Stimulated activated naive CD4-positive, alpha-beta T cell (primary cell): ENCODE data around the gene PSME3IP1.
A peak's percentile ranks its signal among the peaks of the same experiment; 100 is the strongest.
"Not testable (repeated sequence)": the region's sequence is repeated elsewhere in the genome, so short reads cannot be mapped to it uniquely, and the experiment has no call there.

Source experiments
- DNase-seq, 6 experiments: peaks; one replicate each; lab custom pipeline; 2025; lab: John Stamatoyannopoulos, UW

PSME3IP1 gene

DNA sequence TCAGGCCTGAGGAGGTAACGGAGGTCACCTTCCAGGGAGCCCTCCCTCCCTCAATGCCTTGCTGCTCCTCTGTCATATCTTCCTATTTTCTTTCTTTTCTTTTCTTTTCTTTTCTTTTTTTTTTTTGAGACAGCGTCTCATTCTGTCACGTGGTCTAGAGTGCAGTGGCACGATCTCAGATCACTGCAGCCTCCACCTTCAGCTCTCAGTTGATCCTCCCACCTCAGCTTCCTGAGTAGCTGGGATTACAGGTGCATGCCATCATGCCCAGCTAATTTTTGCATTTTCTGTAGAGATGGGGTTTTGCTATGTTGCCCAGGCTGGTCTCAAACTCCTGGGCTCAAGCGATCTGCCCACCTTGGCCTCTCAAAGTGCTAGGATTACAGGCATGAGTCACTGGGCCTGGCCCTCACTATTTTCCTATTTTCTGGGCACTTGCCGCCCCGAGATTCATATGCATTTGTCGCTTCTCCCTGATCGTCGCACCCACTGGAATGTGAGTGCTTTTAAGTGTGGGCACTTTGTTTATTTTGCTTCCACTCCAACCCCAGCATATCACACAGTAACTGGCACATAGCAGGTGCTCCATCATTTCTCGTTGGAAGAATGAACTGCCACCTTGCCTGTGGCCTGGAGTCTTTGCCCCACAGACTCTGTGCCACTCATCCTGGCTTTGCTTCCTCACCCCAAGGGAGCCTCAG is 61.7 kb downstream of the PSME3IP1 start:
- peak in 3 of 6 experiments; percentile 11 to 35 (median 21) for DNase-seq

DNA sequence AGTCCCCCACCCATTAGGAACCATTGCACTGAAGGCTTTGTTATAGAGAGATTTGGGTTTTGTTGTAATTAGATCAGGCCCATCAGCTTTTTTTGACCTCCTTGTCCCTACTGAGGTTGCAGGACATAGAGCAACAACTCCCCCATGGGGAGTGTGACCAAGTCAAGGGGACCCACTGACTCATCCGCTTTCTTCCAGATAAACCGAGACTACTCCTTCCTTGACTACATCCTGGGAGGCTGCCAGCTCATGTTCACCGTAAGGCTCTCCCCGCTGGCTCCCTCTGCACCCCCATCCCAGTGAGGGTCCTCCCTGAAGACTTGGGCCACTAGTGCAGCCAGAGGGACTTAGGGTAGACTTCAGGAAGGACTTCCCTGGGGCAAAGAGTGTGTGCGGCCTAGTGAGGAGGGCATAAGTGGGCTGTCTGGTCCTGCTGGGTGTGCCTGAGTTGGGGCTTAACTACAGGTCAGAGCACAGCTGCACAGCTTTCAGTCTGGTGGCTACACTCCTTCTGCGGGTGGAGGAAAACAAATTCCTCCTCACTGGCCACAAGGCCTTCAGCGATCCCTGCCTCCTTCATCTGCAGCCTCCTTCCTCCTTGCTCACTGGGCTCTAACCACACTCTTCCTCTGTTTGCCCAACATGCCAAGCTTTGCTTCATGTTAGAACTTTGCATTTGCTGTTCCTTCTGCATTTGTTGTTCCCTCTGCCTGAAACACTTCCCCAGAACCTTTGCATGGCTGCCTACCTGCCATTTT is 62.4 kb downstream of the PSME3IP1 start:
- no peak for DNase-seq

DNA sequence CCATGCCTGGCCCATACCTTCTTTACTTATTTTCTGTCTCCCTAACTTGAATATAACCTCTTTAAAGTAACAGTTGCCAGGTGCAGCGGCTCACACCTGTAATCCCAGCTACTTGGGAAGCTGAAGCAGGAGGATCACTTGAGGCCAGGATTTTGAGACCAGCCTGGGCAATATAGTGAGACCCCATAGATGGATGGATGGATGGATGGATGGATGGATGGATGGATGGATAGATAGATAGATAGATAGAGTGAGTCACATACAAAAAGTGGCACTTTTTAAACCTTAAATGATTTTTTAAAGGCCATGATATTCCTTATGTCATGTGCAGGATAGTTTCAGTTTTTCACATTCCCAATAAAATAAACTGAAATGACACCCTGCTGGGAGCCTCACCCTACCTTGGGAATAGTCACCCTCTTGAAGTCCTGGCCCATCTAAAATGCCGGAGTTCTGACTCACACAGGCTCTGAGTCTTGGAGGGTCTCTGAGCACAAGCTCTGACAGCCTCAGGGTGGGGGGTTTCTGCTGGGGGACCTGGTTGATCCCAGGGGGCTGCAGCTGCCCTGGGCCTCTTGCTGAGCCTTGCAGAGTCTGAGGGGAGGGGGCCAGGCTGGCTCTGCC is 67.3 kb downstream of the PSME3IP1 start:
- no peak for DNase-seq

DNA sequence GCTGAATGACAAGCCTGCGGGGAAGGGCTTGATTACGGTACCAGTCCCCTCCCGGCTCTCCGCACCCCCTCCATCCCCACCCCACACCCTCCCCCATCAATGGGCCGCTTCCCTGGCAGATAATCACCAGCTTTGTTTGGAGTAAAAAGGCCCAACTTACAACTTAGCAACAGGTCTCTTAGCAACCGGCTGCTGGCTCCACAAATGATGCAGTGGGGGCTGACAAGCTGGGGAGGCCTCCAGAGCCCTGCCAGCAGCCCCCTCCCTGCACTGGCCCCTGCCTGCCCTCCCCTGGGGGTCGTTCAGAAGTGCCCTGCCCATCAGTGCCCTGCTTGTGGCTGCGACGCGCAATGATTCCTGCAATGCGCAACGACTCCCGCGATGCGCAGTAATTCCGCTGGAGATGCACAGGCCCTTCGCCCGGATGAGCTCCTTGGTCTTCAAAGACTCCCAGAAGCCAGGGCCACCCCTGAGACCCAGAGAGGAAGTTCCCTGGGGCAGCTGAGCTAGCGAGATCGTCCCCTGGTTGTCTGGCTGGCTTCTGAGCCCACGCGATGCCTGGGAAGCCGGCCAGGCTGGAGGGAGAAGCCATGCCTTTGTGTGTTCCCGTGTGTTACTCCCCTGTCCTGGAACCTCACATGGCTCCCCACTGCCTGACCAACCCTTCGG is 70.2 kb downstream of the PSME3IP1 start:
- no peak for DNase-seq

DNA sequence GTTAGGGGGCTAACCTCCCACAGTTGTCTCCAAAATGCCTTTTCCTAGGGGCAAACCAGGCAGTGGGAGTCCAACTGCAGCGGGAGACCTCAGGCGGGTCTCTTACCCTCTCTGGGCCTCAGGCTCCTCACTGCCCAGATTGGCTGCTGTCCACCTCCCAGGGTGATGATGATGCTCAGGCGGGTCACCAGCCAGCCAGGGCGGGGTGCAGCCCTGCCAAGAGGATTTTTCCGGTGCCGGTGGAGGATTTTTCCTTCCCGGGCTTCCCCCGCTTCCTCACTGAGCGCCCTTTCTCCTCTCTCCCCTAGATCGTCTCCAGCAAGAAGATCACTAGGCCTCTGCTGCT is 70.7 kb downstream of the PSME3IP1 start:
- DNase-seq: no peak

DNA sequence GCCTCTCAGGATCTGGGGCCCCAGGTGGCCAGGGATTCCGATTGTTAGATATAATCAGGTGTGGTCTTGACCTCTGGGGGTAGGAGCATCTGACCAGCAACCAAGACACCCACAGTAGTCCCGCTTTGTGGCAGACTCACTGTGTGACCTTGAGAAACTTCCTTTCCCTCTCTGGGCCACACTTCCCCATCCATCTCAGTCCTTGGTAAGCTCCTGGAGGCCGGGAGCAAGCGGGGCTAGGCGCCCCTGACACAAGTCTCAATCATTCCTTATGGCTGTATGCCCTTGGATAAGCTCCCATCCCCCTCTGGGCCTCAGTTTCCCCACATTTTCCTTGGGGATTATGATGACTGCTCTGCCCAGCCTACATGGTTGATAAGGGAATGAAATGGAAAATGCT is 72.2 kb downstream of the PSME3IP1 start:
- DNase-seq: no peak

DNA sequence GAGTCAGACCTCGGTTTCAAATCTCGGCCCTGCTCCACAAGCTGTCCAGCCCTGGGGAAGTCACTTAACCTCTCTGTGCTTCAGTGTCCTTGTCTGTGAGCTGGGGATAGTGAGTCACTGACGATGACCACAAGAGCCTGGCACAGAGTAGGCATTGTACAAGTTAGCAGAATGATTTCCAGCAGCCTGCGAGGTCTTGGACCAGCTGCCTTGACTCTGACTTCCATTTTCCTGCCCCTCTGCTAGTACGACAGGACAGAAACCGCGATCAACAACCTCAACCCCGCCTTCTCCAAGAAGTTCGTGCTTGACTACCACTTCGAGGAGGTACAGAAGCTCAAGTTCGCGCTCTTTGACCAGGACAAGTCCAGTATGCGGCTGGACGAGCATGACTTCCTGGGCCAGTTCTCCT is 72.8 kb downstream of the PSME3IP1 start:
- no peak for DNase-seq

DNA sequence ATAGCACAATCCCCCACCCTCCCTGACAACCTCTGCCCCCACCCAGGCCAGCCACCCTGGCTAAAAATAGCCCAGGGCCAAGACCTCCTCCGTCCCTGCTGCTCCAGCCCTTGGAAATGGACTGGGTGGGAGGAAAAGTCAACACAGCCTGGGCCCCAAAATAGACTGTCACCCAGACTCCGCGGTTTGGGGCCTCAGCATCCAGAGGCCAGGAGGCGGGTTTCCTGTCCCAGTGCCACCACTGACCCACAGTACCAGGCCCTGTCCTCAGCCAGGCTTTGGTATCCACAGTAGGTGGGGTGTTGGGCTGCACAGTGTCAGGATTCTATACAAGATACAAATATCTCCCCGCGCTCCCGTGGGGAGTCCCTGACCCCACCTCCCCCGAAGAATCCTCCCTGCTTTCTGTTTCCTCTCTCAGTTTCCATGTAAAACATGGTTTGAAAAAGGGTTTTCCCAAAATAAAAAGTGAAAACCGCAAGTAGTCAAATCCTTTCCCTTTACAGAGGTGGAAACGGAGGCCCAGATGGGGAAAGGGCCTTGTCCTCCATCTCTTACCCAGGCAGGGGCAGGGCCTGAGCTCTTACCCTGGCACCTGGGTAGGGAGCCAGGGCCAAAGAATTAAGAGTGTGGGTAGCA is 73.3 kb downstream of the PSME3IP1 start:
- DNase-seq: no peak

DNA sequence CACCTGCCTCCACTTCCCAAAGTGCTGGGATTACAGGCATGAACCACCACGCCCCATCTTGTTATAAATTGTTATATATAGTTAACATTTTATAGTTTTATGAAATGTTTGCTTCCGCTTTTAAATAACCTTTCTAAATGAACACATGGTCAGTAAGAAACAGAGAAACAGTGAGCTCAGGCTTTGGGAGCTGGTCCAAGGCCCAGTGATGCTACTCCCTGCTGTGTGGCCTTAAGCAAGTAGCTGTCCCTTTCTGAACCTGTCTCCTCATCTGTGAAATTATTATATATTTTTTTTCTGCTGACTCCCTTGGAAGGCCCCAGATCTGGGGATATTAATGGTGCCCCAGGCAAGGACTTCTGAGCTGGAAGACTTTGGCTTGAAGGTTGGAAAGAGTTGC is 74.4 kb downstream of the PSME3IP1 start:
- DNase-seq: no peak

DNA sequence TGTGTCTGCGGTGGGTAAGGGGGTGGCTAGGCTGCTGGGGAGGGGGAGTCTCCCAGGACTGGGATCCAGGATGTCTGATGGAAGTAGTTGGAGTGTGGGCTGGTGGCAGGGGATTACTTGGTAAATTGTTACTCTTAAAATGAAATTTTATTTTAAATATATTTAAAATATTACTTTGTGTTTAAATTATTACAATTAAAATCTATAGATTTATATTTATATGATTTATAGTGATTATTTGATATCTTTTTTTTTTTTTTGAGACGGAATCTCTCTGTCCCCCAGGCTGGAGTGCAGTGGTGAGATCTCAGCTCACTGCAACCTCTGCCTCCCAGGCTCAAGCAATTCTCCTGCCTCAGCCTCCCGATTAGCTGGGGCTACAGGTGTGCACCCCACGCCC is 74.9 kb downstream of the PSME3IP1 start:
- no peak for DNase-seq

DNA sequence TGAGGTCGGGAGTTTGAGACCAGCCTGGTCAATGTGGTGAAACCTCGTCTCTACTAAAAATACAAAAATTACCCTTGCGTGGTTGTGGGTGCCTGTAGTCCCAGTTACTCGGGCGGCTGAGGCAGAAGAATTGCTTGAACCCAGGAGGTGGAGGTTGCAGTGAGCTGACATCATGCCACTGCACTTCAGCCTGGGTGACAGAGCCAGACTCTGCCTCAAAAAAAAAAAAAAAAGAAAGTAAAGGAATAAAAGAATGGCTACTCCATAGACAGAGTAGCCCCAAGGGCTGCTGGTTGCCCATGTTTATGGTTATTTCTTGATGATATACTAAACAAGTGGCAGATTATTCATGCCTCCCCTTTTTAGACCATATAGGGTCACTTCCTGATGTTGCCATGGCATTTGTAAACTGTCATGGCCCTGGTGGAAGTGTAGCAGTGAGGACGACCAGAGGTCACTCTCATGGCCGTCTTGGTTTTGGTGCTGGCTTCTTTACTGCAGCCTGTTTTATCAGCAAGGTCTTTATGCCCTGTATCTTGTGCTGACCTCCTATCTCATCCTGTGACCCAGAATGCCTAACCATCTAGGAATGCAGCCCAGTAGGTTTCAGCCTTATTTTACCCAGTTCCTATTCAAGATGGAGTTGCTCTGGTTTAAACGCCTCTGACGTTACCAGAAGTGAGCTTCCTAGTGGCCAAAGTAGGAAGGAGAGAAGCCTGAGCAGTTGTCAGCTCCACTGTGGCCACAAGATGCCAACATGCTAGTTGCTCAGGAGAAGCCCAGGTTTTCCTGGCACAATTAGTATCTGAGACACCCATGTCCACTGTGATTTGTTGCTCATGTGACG is 76.4 kb downstream of the PSME3IP1 start:
- not testable (repeated sequence) for DNase-seq

DNA sequence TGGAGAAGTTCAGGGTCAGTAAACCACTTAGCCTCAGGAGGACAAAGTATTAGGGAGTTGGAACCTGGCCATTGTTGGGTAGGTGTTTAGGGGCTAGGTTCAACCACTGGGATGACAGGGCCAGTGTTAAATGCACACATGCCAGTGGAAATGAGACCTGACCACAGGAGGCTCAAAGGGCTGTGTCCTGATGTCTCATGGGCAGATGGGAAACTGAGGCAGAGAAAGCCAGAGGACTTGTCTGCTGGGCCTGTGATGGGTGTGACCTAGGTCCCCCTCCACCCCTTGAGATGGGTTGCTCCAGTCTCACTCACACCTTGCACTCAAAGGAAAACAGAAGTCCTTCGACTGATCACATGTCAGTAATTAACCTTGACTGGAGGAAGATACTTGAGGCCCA is 77.4 kb downstream of the PSME3IP1 start:
- no peak for DNase-seq

DNA sequence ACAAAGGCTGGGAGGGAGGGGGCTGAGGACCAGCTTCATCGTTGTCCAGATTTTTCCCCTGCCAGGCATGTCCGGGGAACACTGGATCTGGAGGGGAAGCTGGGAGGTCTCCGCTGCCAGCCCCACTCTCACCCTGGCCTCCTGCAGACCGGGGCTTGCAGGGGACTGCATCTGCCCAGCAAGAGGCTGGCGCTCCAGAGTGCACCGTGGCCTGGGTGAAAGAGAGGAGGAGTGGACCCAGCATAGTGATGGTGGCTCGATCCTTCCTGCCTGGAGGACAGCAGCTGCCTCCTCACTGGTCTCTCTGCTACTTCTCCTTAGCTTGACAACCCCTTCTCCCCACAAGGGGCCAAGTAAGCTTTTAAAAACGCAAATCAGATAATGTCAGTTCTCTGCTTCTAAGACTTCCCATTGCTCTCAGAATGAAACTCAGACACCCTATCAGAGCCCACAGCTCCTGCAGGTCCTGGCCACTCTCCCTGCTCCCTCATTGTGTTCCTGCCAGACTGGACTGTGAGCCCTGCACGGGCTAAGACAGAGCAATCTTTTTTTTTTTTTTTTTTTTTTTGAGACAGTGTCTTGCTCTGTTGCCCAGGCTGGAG is 78.4 kb downstream of the PSME3IP1 start:
- DNase-seq: no peak

DNA sequence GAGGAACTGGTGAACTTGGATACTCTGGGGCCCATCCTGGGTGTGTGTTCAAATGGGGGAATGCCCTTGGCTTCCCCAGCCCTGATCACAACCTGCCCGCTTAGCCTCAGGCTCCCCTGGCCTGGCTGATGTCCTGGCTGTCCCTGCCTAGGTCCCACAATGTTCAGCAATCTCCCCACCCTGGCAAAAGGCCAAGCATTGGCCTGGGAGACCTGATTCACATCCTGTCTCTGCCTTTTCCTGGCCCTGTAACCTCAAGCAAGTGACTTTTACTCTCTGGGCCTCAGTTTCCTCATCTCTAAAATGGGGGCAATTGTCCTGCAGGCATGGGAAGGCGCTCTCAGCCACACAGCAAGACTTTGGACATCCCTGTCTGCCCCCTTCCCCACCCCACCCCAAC is 79.1 kb downstream of the PSME3IP1 start:
- no peak for DNase-seq

DNA sequence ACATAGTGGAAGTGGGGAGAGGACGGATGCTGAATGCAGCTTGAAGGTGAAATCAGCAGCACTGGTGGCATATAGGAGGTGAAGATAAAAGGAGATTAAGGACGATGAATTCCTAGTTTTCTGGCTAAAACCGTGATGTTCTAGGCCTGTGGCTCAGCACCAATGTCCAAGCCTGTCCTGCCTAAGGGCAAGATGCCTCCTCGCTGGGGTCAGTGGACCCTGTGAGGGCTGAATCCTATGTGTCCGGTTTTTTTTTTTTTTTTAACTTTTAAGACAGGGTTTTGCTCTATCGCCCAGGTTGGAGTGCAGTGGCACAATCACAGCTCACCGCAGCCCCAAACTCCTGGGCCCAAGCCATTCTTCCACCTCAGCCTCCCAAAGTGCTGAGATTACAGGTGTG is 80.7 kb downstream of the PSME3IP1 start:
- DNase-seq: no peak

DNA sequence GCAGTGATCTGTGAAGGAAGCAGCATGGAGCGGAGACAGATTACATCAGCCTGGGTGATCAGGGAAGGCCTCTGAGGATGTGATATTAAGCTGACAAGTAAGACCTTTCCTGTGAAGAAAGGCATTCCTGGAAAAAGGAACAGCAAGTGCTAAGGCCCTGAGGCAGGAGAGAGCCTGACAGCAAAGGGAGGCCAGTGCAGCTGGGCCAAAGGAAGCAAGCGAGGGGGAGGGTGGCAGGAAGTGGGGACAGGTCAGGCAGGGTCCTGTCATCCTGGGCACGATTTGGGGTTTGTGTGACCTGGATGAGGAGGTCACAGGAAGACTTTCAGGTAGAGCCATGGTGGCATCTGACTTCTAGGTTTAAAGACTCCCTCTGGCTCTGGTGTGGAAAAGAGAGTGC is 81.1 kb downstream of the PSME3IP1 start:
- no peak for DNase-seq

DNA sequence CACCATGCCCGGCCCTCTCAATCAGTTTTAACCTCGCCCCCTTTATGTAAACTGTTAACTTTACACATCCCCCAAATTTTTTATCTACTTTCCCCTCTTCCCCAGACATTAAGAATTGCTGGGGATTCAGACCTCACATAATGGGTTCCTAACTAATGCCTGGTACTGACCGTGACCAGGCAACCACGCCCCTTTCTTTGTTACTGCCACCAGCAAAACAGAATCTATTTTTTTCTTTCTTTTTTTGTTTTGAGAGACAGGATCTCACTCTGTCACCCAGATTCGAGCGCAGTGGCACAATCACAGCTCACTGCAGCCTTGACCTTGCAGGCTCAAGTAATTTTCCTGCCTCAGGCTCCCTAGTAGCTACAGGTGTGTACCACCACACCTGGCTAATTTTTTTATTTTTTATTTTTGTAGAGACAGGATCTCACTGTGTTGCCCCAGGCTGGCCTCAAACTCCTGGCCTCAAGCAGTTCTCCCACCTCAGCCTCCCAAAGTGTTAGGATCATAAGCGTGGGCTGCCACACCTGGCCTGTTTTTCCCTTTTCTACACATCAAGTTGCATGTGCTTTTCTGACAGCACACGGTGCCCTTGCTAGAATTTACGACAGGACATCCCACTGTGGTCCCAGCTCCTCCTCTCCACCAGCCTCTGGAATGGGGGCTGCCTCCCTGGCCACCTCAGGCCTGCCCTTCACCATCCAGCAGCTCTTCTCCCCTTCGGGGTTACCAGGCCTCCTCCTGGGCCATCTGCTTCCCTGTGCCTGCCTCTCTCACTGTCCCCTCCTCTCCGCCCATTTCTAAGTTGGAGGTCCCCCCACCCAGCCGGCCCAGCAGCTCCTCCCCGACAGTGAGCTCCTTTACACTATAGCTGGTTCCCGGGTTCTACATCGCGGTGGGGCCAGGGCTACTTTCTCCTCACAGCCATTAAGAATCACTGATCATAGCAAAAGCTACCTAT is 82.7 kb downstream of the PSME3IP1 start:
- no peak for DNase-seq
